Activated CD8-positive, alpha-beta memory T cell treated with anti-CD3 and anti-CD28 coated beads, Interleukin-2, amount 50 U/mL, for 48 hours (primary cell): ENCODE results near the gene RPAP3.
A peak's percentile ranks its signal among the peaks of the same experiment; 100 is the strongest.

Experiments used
- DNase-seq: peaks from one replicate; pipeline ENCODE4 v3.0.0-alpha.2; 2020

RPAP3 gene, protein sequence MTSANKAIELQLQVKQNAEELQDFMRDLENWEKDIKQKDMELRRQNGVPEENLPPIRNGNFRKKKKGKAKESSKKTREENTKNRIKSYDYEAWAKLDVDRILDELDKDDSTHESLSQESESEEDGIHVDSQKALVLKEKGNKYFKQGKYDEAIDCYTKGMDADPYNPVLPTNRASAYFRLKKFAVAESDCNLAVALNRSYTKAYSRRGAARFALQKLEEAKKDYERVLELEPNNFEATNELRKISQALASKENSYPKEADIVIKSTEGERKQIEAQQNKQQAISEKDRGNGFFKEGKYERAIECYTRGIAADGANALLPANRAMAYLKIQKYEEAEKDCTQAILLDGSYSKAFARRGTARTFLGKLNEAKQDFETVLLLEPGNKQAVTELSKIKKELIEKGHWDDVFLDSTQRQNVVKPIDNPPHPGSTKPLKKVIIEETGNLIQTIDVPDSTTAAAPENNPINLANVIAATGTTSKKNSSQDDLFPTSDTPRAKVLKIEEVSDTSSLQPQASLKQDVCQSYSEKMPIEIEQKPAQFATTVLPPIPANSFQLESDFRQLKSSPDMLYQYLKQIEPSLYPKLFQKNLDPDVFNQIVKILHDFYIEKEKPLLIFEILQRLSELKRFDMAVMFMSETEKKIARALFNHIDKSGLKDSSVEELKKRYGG

DNA sequence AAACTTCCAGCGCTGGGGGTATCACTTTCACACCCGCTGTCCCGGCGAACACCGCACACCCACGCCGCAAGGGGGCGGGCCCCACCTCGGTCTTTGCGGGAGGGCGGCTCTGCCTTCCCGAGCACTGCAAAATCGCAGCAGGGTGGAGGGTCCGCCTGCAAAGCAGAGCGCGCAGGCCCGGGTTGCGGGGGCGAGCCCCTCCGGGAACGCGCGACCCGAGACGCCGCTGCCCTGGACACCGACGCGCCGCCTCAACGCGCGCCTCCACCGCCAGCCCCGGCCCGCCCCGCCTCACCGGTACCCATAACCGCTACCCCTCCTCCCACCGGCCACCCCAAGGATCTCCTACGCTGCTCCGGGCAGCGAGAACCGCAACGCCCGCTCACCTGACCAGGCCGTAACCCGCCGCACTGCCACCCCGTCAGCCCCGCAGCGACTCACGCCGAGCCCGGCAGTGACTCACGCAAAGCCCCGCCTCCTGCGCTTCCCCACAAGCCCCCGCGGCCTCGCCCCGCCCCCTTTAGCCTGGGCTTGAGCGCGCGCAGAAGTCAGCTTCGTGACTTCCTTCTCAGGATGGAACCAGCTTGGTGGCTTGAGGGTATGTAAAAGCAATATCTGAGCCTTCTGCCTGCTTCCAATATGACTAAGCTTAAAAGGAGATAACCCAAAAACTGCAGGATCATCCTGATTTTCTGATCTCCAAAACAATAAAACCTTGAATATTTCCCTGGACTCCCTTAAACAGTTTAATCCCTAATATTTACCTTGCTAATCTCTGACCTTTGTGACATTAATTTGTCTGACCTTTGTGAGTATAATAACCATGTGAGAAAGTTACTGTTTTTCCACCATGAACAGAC is at the start of gene RPAP3:
Gene RPAP3, minus strand, starts transcription at position 465 of the 860 bp plus-strand sequence. CDS start 3,190 bp downstream, outside the sequence.
- DNase-seq = peak; percentile 99

DNA sequence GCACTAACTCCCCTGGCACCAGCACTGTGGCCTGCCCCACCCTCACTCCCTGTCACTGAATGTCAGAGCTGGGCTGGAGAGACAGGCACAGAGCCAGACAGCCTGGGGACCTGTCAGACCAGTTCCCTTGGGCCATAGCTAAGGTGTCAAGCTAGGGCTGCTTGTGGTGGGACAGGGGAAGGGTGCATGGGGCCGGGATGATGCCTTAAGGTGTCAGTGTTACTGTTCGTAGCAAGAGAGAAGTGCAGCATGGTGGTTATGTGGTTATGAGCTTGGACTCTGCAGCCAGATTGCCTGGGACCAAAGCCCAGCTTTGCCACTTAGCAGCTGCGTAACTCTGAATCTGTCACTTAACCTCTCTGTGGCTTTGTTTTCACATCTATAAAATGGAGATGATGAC is 49.1 kb upstream of the RPAP3 start:
- no peak for DNase-seq

DNA sequence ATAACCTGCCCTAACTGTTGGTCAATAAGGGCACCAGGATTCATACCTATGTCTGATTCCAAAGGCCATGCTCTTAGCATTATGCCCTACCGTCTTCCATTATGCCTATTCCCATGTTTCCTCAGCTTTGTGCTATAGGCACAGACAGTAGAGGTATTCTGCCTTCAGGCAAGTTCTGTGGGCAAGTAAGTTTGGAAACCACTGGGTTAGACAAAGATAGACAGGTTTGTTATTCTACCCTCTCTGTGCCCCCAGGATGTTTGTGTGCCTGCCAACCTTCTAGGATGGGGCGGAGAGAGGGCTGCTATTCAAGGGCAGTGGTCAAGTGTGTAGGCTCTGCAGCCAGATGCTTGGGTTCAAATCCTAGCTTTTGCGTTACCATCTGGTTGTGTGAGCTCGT is 48.3 kb upstream of the RPAP3 start:
- no peak for DNase-seq

DNA sequence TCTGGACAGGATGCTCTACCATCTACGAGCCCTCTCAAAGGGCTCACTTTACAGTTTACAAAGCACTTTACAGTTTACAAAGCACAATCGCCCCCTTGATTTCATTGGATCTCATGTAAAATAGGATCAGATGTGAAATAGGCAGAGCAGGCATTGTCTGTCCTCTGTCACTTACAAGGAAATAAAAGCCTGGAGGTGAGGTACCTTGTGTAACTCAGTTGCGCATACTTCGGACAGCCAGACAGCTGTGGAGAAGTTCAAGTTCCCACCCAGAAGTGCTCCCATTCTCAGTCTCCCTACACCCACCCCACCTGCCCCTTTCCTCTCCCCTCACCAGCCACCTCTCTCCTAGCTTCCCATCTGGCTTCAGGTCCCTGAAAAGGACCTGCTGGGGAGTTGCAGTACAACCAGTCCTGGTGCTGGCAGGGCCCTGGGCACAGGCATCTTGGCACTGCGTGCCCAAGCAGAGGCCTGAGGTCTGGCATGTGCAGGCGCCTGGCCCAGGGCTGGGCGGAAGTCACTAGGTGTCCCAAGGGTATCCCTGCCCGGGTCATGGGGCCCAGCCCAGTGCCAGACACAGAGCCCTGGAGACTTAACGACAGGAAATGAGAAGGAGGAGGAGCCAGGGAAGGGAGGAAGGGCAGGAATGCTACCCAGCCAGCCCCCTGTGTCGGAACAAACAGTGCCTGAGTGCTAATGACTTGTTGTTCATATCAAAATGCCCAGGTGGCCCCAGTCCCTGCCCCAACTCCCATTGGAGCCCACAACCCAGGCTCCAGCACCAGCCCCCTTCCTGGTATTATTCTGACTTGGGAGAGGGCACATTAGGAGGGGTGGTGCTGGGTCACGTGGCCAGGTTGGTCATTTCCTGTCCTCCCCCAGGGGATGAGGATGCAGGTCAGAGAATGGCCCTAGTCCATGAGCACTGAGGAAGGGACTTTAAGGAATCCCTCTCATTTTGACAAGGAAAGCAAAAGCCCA is 47.5 kb upstream of the RPAP3 start:
- DNase-seq = no peak

DNA sequence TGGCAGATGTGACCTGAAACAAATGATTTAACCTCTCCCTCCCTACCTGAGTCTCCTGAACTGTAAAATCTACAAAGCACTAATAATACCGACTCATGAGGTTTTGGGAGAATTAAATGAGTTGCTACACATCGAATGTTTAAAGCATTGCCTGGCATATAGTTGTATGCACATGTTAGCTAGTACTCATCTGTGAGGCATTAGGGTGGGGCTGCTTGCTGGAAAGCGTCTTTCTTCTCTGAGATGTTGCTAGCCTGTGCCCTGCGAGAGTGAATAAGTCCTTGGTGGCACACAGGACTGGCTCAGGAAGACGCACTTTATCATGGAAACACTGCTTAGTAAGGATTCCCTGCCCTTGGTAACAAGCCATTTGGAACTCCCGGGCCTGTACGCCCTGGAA is 46.7 kb upstream of the RPAP3 start:
- no peak for DNase-seq

DNA sequence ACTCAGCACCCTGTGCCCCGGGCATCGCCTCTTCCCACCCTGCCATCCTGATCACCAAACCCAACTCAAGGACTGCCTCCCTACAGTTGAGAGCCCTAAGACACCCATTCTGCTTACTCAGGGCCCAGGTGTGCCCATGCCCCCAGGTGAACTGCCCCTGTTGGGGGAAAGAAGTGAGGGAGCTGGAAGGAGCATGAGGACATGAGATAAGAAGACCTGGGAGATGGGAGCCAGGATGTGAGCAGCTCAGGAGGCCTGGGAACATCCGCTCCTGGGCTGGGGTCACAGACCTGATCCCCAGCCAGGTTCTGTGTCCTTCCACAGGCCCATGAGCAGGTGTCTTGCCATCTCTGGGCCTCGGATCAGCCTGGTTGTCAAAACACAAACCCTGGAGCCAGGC is 46.3 kb upstream of the RPAP3 start:
- DNase-seq = no peak

DNA sequence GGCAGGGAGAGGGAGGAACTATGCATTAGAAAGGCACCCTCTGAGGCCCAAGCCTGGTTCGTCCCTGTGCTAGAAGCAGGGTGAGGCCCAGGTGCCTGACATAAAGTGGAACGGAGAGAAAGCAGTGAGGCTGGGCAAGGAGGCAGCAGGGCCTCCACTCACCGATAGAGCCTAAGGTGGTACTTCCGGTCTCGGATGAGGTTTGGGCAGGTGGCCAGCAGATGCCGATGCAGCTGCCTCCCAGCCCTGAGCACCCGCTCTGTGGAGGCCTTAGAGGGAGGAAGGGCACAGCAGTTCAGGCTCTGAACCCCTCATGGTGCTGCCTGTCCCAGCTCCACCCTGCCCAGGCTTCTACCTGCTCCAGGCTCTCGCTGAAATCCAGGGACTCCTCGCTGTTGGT is 45.7 kb upstream of the RPAP3 start:
- no peak for DNase-seq

DNA sequence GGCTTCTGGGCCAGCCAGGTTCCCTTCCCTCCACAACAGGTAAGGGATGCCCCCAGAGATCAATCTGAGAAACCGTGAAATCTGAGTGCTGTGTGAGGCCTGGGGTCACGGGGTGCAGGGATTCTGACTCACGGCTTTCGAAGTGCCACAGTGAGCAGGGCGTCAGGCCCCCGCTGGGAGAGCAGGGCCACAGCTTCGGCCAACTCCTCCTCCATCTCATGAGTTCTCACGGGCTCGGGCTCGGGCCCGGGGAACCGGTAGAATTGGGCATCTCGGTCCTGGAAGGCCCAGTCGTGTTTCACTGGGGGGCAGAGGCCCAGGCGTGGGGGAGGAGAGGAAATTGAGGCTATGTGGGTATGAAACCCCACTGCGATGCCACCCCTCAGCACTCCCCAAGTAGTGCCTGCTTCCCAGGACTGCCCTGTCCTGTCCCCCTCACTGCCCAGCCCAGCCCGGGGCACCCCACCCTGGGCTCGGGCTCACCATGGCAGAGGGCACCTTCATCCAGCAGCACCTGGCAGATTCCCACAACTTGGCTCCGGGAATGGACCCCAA is 45.2 kb upstream of the RPAP3 start:
- DNase-seq = no peak

DNA sequence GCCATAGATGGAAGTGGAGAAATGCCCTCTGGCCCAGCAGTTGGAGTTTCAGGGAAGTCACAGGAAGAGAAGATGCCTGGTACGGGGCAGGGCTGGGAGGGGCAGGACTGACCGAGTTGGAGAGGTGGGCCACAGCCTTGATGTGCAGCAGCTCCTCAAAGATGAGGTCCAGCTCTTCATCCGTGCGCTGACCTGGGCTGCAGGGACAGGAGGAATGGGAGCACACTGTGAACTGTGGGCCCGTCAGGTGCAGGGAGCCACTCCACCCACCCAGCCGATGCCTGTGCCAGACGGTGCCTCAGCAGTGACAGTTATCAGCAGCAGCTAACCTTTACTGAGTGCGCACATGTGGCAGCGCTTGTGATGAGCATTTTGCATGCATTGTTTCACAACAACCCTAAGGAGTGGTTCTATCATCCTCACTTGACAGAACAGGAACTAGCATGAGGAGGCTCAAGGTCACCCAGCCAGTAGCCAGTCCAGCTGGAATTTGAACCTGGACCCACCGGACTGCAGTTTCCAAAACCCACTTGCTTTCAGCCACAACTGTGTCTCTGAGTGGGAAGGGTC is 44.5 kb upstream of the RPAP3 start:
- no peak for DNase-seq

DNA sequence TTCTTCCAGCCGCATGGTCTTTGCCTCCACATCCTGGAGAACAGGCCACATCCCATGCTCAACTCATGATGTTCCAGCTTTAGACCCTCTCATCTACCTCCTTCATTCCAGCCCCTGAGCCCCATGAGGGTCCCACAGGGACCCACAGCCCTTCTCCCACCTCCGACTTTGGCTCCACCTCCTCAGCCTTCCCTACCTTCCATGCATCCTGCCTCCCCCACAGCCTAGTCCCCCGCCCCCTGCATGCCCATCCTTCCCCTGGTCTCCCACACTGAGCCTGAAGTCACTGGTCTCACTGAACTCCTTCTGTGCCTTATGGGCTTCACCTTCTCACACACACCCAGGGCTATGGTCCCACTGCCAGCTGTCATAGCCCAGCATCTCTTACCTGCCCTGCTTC is 43.1 kb upstream of the RPAP3 start:
- no peak for DNase-seq

DNA sequence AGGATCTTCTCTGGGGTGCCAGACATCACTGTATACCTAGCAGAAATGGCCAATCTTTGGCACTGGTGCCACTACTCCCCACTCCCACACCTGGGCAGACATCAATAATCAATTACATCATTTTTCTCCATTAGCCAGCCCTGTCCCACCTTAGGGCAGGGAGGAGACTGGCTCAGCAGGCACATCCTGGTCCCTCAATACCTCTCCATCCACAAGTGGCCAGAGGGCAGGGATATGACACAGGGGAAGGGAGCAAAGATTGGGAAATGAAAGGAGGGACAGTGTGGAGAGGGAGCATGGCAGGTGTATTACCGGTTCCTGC is 42.6 kb upstream of the RPAP3 start:
- DNase-seq = no peak

DNA sequence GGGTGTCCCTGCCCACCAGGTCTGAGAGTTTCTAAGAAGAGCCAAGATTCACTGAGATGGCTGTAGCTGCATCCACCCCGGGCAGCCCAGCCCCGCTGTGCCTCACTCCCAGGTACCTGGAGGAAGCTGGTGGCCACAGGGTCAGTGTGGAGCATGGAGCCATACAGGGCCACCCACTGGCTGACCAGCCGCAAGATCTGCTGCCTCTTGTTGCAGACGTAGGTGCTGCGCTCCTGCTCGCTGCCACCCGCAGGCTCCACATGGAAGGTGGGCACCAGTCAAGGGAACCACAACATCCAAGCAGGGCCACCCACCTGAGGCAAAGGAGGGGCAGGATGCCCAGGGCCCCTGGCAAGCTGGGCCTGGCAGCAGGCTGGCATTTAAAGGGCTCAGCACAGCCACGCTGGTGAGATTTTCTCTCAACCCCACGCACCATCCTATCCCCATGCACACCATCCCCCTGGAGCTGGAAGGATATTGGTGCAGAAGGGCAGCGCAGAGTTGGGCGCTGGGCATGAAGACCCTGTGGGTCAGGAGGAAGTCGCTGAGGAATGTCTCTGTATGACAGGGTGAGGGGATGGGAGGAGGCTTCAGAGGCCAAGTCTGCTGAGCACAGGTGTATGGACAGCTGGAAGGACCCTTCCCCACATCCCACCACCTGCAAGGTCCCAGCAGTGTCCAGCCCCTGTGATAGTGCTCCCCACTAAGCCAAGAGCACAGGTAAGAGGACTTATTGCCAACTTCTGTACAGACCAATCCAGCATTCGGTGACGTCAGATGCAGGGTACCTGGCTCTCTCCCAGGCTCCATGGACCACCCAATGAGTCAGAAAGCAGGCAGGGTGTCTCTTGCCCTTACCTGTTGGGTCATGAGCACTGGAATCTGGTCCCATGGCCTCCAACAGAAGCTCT is 42.0 kb upstream of the RPAP3 start:
- DNase-seq = no peak

DNA sequence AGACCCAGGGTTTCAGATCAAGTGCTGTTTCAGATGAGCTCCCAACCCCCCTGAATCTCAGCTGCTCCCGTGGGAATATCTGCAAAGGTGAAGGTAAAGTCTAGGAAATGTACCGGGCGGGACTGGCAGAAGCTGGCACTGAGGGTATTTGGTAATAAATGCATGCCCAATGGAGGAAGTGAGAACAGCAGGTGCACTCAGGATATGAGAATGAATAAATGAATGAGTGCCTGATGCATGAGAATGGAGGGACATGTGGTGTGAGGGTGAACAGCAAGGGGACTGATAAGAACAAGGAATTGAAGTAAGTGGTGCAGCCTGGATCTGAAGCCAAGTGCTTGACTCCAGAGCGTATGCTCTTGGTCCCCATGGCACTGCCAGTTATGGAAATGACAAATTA is 41.3 kb upstream of the RPAP3 start:
- DNase-seq = no peak

DNA sequence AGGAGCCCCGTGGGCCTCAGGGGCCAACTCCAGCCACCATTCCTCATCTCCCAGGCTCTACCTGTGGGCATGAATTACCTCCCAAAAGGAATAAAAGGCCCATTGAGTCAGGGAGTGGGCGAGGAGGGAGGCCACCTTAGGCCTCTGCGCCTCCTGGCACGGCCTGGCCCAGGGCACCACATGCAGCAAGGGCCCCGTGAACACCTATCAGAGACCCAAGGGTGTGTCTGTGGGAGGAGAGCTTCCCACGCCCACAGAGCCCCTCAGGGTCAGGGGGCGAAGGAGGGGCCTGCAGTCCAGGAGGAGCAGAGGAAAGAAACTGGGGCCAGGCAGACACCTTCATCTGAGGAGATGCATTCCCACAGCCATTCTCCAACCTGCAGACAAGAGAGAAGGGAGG is 40.7 kb upstream of the RPAP3 start:
- DNase-seq = no peak

DNA sequence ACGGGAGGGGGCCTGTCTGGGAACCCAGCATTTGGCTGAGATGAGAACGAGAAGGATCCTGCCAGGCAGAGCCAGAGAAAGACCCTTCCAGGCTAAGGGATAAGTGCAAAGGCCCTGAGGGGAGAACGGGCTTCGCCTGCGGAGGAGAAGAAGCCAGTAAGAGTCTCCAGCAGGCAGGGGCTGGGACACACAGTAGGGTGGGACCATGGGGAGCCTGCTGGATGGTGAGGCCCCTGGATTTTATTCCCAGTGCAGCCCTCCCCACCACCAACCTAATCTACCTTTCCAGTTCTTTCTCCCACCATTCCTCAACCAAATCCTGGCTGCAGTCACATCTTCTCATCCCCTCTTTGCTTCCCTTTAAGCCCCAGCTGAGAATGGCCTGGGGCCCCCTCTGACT is 40.2 kb upstream of the RPAP3 start:
- DNase-seq = no peak

DNA sequence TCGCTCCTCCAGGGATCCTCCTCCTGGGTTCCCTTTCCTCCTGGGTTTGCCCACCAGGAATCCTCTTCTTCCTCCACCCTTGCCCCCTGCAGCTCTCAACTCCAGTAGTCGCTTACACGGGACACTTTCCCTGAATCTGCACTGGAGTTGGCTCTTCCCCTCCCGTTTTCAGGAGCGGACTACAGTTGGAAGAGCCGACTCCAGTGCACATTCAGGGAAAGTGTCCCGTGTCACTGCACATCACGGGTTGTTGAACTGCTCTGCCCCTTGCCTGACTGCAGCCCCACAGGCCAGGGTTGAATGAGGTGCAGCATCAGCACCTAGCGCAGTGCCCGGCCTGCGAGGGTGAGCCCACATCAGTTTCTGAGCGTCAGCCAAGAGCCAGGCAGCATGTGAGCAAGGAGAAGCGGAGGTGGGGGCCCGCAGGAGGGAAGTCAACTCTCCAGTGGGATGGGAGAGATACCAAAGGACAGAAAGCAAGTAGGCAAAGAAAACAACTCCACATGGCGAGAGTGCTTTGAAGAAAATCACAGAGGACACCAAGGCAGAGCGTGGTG is 39.7 kb upstream of the RPAP3 start:
- DNase-seq = no peak

DNA sequence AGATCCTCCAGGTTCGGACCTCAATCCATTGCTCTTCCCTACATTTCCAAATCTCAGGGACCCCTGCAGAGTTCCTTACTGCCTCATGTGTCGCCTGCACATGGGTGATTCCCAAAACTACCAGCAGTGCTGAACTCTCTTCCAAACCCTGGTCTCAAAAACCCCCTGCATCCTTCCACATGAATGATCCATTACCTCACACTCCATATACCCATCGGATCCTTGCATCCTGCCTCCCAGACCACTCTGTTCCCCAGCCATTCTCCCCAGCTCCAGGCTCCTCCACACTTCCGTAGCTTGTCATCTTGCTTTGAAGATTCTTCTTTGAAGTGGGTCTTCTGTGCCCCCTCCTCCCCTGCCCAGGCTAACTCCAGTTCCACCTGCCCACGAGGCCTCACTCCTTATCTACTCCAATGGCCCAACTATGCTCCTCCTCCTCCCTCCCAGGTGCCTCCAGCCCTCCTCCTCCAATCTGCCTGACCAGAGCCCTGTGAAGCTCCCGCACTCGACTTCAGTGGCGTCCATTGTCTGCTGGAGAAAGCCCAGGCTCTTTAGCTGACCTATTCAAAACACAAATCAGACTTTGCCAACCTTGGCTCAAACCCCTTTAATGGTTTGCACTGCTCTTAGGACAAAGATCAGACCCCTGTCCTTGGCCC is 39.1 kb upstream of the RPAP3 start:
- no peak for DNase-seq

DNA sequence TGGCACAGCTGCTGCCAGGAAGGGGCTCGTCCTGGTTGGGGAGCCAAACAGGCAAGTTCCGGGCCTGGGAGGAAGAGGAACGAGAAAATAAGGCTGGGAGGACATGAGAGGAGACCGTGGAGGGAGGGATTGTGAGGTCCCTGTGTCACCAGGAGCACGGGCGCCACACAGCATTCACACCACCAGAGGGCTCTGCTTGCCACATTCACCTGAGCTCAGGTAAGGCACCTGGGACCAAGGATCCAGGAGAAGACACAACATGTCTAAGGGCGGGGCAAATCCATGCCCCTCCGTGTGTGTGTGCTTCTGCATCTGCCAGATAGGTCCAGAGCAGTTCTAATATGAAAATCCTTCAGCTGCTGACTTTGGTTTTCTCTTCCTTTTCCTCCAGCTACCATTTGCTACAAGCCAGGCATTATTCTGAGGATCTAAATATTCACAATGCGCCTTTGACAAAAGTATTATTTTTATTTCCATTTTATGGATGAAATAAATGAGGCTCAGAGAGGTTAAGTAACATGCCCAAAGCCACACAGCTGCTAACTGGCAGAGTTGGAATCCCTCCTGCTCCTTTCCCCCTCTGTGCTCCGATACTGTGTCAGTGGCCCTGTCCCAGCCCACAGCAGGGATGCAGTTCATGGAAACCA is 38.3 kb upstream of the RPAP3 start:
- DNase-seq = peak; percentile 70

DNA sequence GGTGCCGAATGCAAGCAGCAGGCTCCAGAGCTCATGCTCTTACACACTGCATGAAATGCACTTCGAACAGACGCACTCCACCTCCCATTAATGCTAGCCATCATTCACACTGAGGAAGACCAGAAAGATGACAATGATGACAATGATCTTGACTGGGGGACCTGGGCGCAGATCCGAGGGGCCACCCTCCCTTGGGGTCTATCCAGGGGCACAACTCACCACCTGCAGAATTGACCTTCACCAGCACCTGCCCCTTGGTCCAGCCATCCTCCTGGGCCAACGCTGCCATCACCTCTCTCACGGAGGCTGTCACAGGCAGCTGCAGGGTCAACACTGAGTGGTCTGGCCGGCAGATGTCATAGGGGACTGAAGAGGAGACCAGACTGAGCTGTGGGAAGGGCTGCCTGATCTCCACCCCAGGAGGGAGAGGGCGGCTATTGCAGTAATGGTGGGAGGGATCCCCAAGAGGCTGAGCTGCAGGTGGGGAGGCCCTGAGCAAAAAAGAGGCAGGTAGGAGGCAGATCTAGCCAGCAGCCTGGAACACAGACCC is 37.6 kb upstream of the RPAP3 start:
- DNase-seq = no peak
